GM23338 (cell line): ENCODE data around the gene B3GALT5. TPM values are rescaled to one million over a fixed set of nuclear protein-coding genes. Genes with fewer than 3 reads are reported as not detected.

Source experiments
- ATAC-seq: fragments of 200-7000 bp; cut with Tn5 transposase; 3 replicates; pipeline ENCODE4 v1.9.1; 2020
- DNase-seq: peaks from one replicate; pipeline ENCODE4 v3.0.0-alpha.2; 2015; ENCODE audit warnings: low spot score
- H2AFZ ChIP-seq: fragments of 200-600 bp; sonication (generic); 2 replicates; pipeline ENCODE4 v1.8.0; 2016; ENCODE audit warnings: antibody characterized with exemption, mild to moderate bottlenecking, moderate library complexity
- H3F3A ChIP-seq: fragments of 200-600 bp; sonication (generic); replicated peaks from 2 replicates; pipeline ENCODE4 v1.8.0; 2017; ENCODE audit warnings: antibody characterized with exemption, mixed run types, low read depth
- H3K27ac ChIP-seq: fragments of 200-600 bp; sonication (generic); 2 replicates; pipeline ENCODE4 v1.6.1; 2016; ENCODE audit warnings: low read depth
- H3K27me3 ChIP-seq: fragments of 200-600 bp; sonication (generic); 2 replicates; pipeline ENCODE4 v1.8.0; 2016; ENCODE audit warnings: mild to moderate bottlenecking, mixed run types, moderate library complexity; ENCODE audit not compliant: insufficient read depth
- H3K36me3 ChIP-seq: fragments of 200-600 bp; sonication (generic); 2 replicates; pipeline ENCODE4 v1.8.0; 2016; ENCODE audit warnings: mild to moderate bottlenecking; ENCODE audit not compliant: insufficient read depth
- H3K4me1 ChIP-seq: fragments of 200-600 bp; sonication (generic); 2 replicates; pipeline ENCODE4 v1.8.0; 2016; ENCODE audit warnings: mild to moderate bottlenecking, moderate library complexity; ENCODE audit not compliant: insufficient read depth
- H3K4me2 ChIP-seq: fragments of 200-600 bp; sonication (generic); 2 replicates; pipeline ENCODE4 v1.7.1; 2017; ENCODE audit warnings: mixed run types
- H3K4me3 ChIP-seq: fragments of 200-600 bp; sonication (generic); 2 replicates; pipeline ENCODE4 v1.6.1; 2016; ENCODE audit warnings: mixed run types
- H3K79me2 ChIP-seq: fragments of 200-600 bp; sonication (generic); replicated peaks from 2 replicates; pipeline ENCODE4 v1.8.0; 2017; ENCODE audit warnings: mild to moderate bottlenecking; ENCODE audit not compliant: insufficient read depth
- H3K9me2 ChIP-seq: fragments of 200-600 bp; sonication (generic); 2 replicates; pipeline ENCODE4 v1.8.0; 2017; ENCODE audit not compliant: insufficient read depth
- H4K20me1 ChIP-seq: fragments of 200-600 bp; sonication (generic); replicated peaks from 2 replicates; pipeline ENCODE4 v1.8.0; 2017; ENCODE audit warnings: mild to moderate bottlenecking; ENCODE audit not compliant: insufficient read depth
- H3K27ac Mint-ChIP-seq: 2 replicates; pipeline ENCODE4 v1.8.0; 2020; ENCODE audit warnings: inconsistent platforms, mild to moderate bottlenecking, moderate library complexity, mixed read lengths
- H3K27me3 Mint-ChIP-seq: 3 replicates; pipeline ENCODE4 v1.8.0; 2022; ENCODE audit warnings: low read depth, mild to moderate bottlenecking, moderate library complexity, mixed read lengths, inconsistent platforms; ENCODE audit not compliant: insufficient read depth, poor library complexity
- H3K36me3 Mint-ChIP-seq: 3 replicates; pipeline ENCODE4 v1.8.0; 2021; ENCODE audit warnings: low read depth, mild to moderate bottlenecking, inconsistent platforms, moderate library complexity, mixed read lengths
- H3K4me1 Mint-ChIP-seq: 3 replicates; pipeline ENCODE4 v1.8.0; 2020; ENCODE audit warnings: mild to moderate bottlenecking, inconsistent platforms, mixed read lengths
- H3K4me3 Mint-ChIP-seq: 3 replicates; pipeline ENCODE4 v1.8.0; 2021; ENCODE audit warnings: moderate library complexity, mild to moderate bottlenecking, inconsistent platforms, mixed read lengths
- H3K9me3 Mint-ChIP-seq: 3 replicates; pipeline ENCODE4 v1.8.0; 2020; ENCODE audit warnings: moderate library complexity, mild to moderate bottlenecking, inconsistent platforms, mixed read lengths
- CTCF ChIP-seq, 2 experiments: fragments of 200-600 bp in 1 of 2; sonication (generic) in 1 of 2; conservative IDR thresholded peaks; 2 replicates each; pipeline versions ENCODE4 v1.5.1 to v1.6.1; 2016 to 2017; ENCODE audit warnings: antibody characterized with exemption in 2 of 2, low read depth in 2 of 2, mild to moderate bottlenecking in 2 of 2, moderate library complexity in 1 of 2
- EZH2phosphoT487 ChIP-seq: fragments of 200-600 bp; sonication (generic); IDR thresholded peaks from one replicate; pipeline ENCODE4 v1.8.1; 2018; ENCODE audit warnings: antibody characterized with exemption; ENCODE audit not compliant: unreplicated experiment
- JUNB ChIP-seq: IDR thresholded peaks from one replicate; pipeline ENCODE4 v1.6.1; 2016; ENCODE audit warnings: antibody characterized with exemption; ENCODE audit not compliant: unreplicated experiment
- POLR2AphosphoS5 ChIP-seq: IDR thresholded peaks from 2 replicates; pipeline ENCODE4 v1.6.1; 2016; ENCODE audit warnings: antibody characterized with exemption, low read depth
- ZNF114 ChIP-seq: fragments of 250-450 bp; sonication (Bioruptor Pico); IDR thresholded peaks from 2 replicates; pipeline ENCODE4 v1.5.0; 2020; ENCODE audit warnings: mild to moderate bottlenecking, moderate library complexity
- ZNF331 ChIP-seq: fragments of 250-450 bp; sonication (Bioruptor Pico); IDR thresholded peaks from 2 replicates; pipeline ENCODE4 v1.5.0; 2020; ENCODE audit warnings: low read depth, mild to moderate bottlenecking, moderate library complexity
- long read RNA-seq: library from polyadenylated mRNA; unstranded; transcript quantifications from one replicate; pipeline ENCODE4 v2.0.0, GENCODE V29; 2020; ENCODE audit not compliant: unreplicated experiment
- polyA plus RNA-seq: library from polyadenylated mRNA; unstranded; fragments of >200 nt; fragmentation: Nextera tagmentation; extraction: Ambion mirVana; gene quantifications from 2 replicates; pipeline ENCODE4 v1.2.1, GENCODE V29; 2016
- total RNA-seq: library from RNA; depleted of rRNA; stranded (reverse); fragments of >200 nt; shearing (Covaris generic); gene quantifications from 2 replicates; pipeline ENCODE4 v1.2.3, GENCODE V29; 2014; rRNA removed
- TF ChIP-seq, protein P1 (sequence below): fragments of 250-450 bp; sonication (Bioruptor Pico); IDR thresholded peaks from 2 replicates; pipeline ENCODE4 v1.5.0; 2020; ENCODE audit warnings: mild to moderate bottlenecking, moderate library complexity
- TF ChIP-seq, protein P2 (sequence below): IDR thresholded peaks from 2 replicates; pipeline ENCODE4 v1.6.1; 2016; ENCODE audit warnings: antibody characterized with exemption

Gene B3GALT5
- 31.7 and 37.5 TPM in 2 replicates for total RNA-seq
- polyA plus RNA-seq = 6.2 TPM in 2 replicates
- long read RNA-seq = 0 reads

- Histone ChIP-seq H3K79me2 (peaks cover 58% of the 10 kb centered on the region), H3K4me2 (peak within 1 kb of the TSS; percentile 96), H3F3A (0 out of 2 replicates have a peak, but pooled peaks cover 9% of the 10 kb centered on the region), H3K27ac (peak within 1 kb of the TSS; percentile 75), H3K9me2 (peaks cover 3% of the 10 kb centered on the region; the same call in 1 of the 2 replicates), H3K27me3 (no peaks in the 10 kb centered on the region), H3K36me3 (peaks cover 16% of the 10 kb centered on the region; the same call in 1 of the 2 replicates), H2AFZ (peak within 1 kb of the TSS; percentile 88), H3K4me1 (peaks cover 39% of the 10 kb centered on the region), H4K20me1 (no peaks in the 10 kb centered on the region; the same call in 1 of the 2 replicates), H3K4me3 (peak within 1 kb of the TSS; percentile 87)
- Mint-ChIP-seq H3K36me3 (peaks cover 64% of the 10 kb centered on the region), H3K27me3 (peaks cover 12% of the 10 kb centered on the region), H3K4me3 (peak within 1 kb of the TSS; percentile 95), H3K4me1 (peaks cover 51% of the 10 kb centered on the region), H3K27ac (peak within 1 kb of the TSS; percentile 94), H3K9me3 (peaks cover 12% of the 10 kb centered on the region)
- ATAC-seq (peak; percentile 80), DNase-seq (peak; percentile 94)
- TF ChIP-seq POLR2AphosphoS5 = peak; percentile 62; the same call in 1 of the 2 replicates
- TF ChIP-seq EZH2phosphoT487 = no peak
- TF ChIP-seq CTCF (conservative IDR thresholded peaks at IDR 0.05; ENCODE audit: low read depth in 2 of 2) = peak in 1 of 2 experiments; percentile 12; a peak in 2 of 4 replicates
- peak; percentile 95 for TF ChIP-seq JUNB
These were observed at the start of gene B3GALT5 for GRCh38 chr21:39612233-39613040. TSS of gene B3GALT5 (plus strand) at chr21:39612940. CDS start at chr21:39660560, 47,620 bp downstream.

- Histone ChIP-seq H3F3A (no peaks in the 10 kb centered on the region), H3K36me3 (no peaks in the 10 kb centered on the region), H3K27me3 (no peaks in the 10 kb centered on the region), H3K4me2 (no peak overlapping the region), H3K4me1 (peaks cover 5% of the 10 kb centered on the region; the same call in 1 of the 2 replicates), H3K79me2 (no peaks in the 10 kb centered on the region), H4K20me1 (no peaks in the 10 kb centered on the region), H3K9me2 (peaks cover 6% of the 10 kb centered on the region), H2AFZ (no peak overlapping the region), H3K27ac (no peak overlapping the region), H3K4me3 (no peak overlapping the region)
- DNase-seq (no peak), ATAC-seq (no peak)
- H3K4me3 Mint-ChIP-seq = no peak overlapping the region
- peaks cover 9% of the 10 kb centered on the region for H3K4me1 Mint-ChIP-seq
- H3K36me3 Mint-ChIP-seq = no peaks in the 10 kb centered on the region
- H3K27ac Mint-ChIP-seq = no peak overlapping the region
- H3K27me3 Mint-ChIP-seq = no peaks in the 10 kb centered on the region
- H3K9me3 Mint-ChIP-seq = no peaks in the 10 kb centered on the region; the same call in 2 of the 3 replicates
- TF ChIP-seq, protein P1, sequence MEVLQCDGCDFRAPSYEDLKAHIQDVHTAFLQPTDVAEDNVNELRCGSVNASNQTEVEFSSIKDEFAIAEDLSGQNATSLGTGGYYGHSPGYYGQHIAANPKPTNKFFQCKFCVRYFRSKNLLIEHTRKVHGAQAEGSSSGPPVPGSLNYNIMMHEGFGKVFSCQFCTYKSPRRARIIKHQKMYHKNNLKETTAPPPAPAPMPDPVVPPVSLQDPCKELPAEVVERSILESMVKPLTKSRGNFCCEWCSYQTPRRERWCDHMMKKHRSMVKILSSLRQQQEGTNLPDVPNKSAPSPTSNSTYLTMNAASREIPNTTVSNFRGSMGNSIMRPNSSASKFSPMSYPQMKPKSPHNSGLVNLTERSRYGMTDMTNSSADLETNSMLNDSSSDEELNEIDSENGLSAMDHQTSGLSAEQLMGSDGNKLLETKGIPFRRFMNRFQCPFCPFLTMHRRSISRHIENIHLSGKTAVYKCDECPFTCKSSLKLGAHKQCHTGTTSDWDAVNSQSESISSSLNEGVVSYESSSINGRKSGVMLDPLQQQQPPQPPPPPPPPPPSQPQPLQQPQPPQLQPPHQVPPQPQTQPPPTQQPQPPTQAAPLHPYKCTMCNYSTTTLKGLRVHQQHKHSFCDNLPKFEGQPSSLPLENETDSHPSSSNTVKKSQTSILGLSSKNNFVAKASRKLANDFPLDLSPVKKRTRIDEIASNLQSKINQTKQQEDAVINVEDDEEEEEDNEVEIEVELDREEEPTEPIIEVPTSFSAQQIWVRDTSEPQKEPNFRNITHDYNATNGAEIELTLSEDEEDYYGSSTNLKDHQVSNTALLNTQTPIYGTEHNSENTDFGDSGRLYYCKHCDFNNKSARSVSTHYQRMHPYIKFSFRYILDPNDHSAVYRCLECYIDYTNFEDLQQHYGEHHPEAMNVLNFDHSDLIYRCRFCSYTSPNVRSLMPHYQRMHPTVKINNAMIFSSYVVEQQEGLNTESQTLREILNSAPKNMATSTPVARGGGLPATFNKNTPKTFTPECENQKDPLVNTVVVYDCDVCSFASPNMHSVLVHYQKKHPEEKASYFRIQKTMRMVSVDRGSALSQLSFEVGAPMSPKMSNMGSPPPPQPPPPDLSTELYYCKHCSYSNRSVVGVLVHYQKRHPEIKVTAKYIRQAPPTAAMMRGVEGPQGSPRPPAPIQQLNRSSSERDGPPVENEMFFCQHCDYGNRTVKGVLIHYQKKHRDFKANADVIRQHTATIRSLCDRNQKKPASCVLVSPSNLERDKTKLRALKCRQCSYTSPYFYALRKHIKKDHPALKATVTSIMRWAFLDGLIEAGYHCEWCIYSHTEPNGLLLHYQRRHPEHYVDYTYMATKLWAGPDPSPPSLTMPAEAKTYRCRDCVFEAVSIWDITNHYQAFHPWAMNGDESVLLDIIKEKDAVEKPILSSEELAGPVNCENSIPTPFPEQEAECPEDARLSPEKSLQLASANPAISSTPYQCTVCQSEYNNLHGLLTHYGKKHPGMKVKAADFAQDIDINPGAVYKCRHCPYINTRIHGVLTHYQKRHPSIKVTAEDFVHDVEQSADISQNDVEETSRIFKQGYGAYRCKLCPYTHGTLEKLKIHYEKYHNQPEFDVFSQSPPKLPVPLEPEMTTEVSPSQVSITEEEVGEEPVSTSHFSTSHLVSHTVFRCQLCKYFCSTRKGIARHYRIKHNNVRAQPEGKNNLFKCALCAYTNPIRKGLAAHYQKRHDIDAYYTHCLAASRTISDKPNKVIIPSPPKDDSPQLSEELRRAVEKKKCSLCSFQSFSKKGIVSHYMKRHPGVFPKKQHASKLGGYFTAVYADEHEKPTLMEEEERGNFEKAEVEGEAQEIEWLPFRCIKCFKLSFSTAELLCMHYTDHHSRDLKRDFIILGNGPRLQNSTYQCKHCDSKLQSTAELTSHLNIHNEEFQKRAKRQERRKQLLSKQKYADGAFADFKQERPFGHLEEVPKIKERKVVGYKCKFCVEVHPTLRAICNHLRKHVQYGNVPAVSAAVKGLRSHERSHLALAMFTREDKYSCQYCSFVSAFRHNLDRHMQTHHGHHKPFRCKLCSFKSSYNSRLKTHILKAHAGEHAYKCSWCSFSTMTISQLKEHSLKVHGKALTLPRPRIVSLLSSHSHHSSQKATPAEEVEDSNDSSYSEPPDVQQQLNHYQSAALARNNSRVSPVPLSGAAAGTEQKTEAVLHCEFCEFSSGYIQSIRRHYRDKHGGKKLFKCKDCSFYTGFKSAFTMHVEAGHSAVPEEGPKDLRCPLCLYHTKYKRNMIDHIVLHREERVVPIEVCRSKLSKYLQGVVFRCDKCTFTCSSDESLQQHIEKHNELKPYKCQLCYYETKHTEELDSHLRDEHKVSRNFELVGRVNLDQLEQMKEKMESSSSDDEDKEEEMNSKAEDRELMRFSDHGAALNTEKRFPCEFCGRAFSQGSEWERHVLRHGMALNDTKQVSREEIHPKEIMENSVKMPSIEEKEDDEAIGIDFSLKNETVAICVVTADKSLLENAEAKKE (CRISPR knock-in tag) = no peak
- TF ChIP-seq POLR2AphosphoS5 (no peak), ZNF114 (CRISPR knock-in tag) (no peak), EZH2phosphoT487 (no peak), ZNF331 (CRISPR knock-in tag) (no peak)
- TF ChIP-seq, protein P2, sequence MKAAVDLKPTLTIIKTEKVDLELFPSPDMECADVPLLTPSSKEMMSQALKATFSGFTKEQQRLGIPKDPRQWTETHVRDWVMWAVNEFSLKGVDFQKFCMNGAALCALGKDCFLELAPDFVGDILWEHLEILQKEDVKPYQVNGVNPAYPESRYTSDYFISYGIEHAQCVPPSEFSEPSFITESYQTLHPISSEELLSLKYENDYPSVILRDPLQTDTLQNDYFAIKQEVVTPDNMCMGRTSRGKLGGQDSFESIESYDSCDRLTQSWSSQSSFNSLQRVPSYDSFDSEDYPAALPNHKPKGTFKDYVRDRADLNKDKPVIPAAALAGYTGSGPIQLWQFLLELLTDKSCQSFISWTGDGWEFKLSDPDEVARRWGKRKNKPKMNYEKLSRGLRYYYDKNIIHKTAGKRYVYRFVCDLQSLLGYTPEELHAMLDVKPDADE = no peak
These were observed 48.5 kb upstream of the B3GALT5 start for GRCh38 chr21:39564200-39564599.
